SK-N-SH treated with all-trans-retinoic acid at 6 μM for 48 hours (cell line): ENCODE results near the gene PDE6A.

Experiments
- ARNTL ChIP-seq: fragments of 450-650 bp; formaldehyde crosslinking; IDR thresholded peaks from 2 replicates; pipeline ENCODE4 v1.5.0; 2020; ENCODE audit warnings: low read depth, mild to moderate bottlenecking, moderate library complexity, borderline replicate concordance
- ISL1 ChIP-seq: fragments of 250-450 bp; sonication (Bioruptor Pico); IDR thresholded peaks from 2 replicates; pipeline ENCODE4 v2.1.2; 2022; ENCODE audit warnings: mild to moderate bottlenecking, moderate library complexity
- OSR1 ChIP-seq: fragments of 250-450 bp; sonication (Bioruptor Pico); IDR thresholded peaks from 2 replicates; pipeline ENCODE4 v1.8.0; 2022; ENCODE audit warnings: moderate library complexity, mild to moderate bottlenecking, inconsistent platforms
- RARB ChIP-seq: fragments of 250-450 bp; sonication (Bioruptor Pico); IDR thresholded peaks from 2 replicates; pipeline ENCODE4 v1.8.0; 2021; ENCODE audit warnings: mild to moderate bottlenecking, moderate library complexity
- TOX ChIP-seq: fragments of 250-450 bp; sonication (Bioruptor Pico); IDR thresholded peaks from 2 replicates; pipeline ENCODE4 v1.8.0; 2021; ENCODE audit warnings: mild to moderate bottlenecking, moderate library complexity, borderline replicate concordance
- ZC3H10 ChIP-seq: fragments of 250-450 bp; sonication (Bioruptor Pico); IDR thresholded peaks from 2 replicates; pipeline ENCODE4 v1.5.1; 2021; ENCODE audit warnings: mild to moderate bottlenecking, moderate library complexity
- ZFP3 ChIP-seq: fragments of 250-450 bp; sonication (Bioruptor Pico); IDR thresholded peaks from 2 replicates; pipeline ENCODE4 v1.5.0; 2020; ENCODE audit warnings: mild to moderate bottlenecking, moderate library complexity
- ZFP30 ChIP-seq: fragments of 450-650 bp; formaldehyde crosslinking; IDR thresholded peaks from 2 replicates; pipeline ENCODE4 v1.5.0; 2022; ENCODE audit warnings: mild to moderate bottlenecking, moderate library complexity
- ZNF8 ChIP-seq: fragments of 450-650 bp; formaldehyde crosslinking; IDR thresholded peaks from 2 replicates; pipeline ENCODE4 v1.5.0; 2020; ENCODE audit warnings: mild to moderate bottlenecking, moderate library complexity
- TF ChIP-seq, protein P1 (sequence below): fragments of 250-450 bp; sonication (Bioruptor Pico); IDR thresholded peaks from 2 replicates; pipeline ENCODE4 v1.8.0; 2020; ENCODE audit warnings: mild to moderate bottlenecking, moderate library complexity, borderline replicate concordance
- TF ChIP-seq, protein P2 (sequence below): fragments of 250-450 bp; sonication (Bioruptor Pico); IDR thresholded peaks from 2 replicates; pipeline ENCODE4 v1.5.1; 2021; ENCODE audit warnings: mild to moderate bottlenecking, moderate library complexity

DNA sequence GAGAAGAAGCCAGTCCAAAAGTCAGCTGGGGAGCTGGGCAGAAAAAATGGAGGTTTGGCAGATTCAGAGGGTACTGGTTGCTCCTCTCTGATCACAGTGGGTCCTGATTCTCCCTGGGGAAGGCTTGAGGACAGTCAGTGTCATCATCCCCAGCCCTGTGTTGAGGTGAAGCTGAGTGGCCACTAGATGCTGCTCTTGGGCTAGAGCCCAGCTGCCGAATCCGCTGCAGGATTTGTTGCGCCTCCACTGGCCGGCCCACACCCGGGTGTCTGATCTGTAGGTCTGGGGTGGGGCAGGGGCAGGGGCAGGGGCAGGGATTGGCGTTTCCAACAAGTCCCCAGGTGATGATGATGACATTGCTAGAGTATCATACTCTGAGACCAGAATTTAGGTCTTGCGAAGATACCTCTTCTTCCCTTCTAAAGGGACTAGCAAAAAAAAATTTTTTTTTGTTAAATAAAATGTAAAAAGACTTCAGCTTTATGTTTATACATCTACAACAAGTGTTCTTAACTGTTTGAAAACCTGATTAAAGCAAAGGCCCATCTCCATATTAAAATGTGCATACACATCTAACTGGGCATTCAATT lies 106.8 kb downstream of the PDE6A start:
- TF ChIP-seq ARNTL (no peak), ZFP3 (CRISPR knock-in tag) (no peak), OSR1 (CRISPR knock-in tag) (no peak), ISL1 (no peak), RARB (CRISPR knock-in tag) (no peak), ZC3H10 (CRISPR knock-in tag) (no peak), ZFP30 (CRISPR knock-in tag) (no peak), TOX (CRISPR knock-in tag) (no peak), ZNF8 (no peak)
- TF ChIP-seq, protein P1, sequence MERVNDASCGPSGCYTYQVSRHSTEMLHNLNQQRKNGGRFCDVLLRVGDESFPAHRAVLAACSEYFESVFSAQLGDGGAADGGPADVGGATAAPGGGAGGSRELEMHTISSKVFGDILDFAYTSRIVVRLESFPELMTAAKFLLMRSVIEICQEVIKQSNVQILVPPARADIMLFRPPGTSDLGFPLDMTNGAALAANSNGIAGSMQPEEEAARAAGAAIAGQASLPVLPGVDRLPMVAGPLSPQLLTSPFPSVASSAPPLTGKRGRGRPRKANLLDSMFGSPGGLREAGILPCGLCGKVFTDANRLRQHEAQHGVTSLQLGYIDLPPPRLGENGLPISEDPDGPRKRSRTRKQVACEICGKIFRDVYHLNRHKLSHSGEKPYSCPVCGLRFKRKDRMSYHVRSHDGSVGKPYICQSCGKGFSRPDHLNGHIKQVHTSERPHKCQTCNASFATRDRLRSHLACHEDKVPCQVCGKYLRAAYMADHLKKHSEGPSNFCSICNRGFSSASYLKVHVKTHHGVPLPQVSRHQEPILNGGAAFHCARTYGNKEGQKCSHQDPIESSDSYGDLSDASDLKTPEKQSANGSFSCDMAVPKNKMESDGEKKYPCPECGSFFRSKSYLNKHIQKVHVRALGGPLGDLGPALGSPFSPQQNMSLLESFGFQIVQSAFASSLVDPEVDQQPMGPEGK (CRISPR knock-in tag), result no peak
- TF ChIP-seq, protein P2, sequence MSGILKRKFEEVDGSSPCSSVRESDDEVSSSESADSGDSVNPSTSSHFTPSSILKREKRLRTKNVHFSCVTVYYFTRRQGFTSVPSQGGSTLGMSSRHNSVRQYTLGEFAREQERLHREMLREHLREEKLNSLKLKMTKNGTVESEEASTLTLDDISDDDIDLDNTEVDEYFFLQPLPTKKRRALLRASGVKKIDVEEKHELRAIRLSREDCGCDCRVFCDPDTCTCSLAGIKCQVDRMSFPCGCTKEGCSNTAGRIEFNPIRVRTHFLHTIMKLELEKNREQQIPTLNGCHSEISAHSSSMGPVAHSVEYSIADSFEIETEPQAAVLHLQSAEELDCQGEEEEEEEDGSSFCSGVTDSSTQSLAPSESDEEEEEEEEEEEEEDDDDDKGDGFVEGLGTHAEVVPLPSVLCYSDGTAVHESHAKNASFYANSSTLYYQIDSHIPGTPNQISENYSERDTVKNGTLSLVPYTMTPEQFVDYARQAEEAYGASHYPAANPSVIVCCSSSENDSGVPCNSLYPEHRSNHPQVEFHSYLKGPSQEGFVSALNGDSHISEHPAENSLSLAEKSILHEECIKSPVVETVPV (CRISPR knock-in tag), result no peak
